Gastrocnemius medialis (tissue), 4 donors: ENCODE measurements around the gene THSD4. TPM values are rescaled to one million over a fixed set of nuclear protein-coding genes. Genes with fewer than 3 reads are reported as not detected.

Source experiments
- ATAC-seq, 2 donors: fragments of 150-250 bp; one replicate each; pipeline ENCODE4 v1.9.1; 2016
- DNase-seq, 2 donors: peaks; one replicate each; pipeline ENCODE4 v3.0.0-alpha.2; 2019
- H3K27ac ChIP-seq, 4 donors: fragments of 200-600 bp; sonication (generic); 1 replicate in 1 of 4; 2 replicates in 3 of 4; pipeline ENCODE4 v1.5.1; 2016 to 2018; ENCODE audit warnings: mild to moderate bottlenecking in 2 of 4, moderate library complexity in 1 of 4
- H3K27me3 ChIP-seq, 3 donors: fragments of 200-600 bp; sonication (generic) in 2 of 3; 1 replicate in 1 of 3; 2 replicates in 2 of 3; pipeline versions ENCODE4 v1.5.1 to v1.6.0; 2016 to 2019; ENCODE audit warnings: mild to moderate bottlenecking in 1 of 3, moderate library complexity in 1 of 3
- H3K36me3 ChIP-seq, 2 donors: fragments of 200-600 bp; sonication (generic) in 1 of 2; one replicate each; pipeline ENCODE4 v1.5.1; 2017 to 2018
- H3K4me1 ChIP-seq, 2 donors: fragments of 200-600 bp; sonication (generic) in 1 of 2; one replicate each; pipeline ENCODE4 v1.5.1; 2016 to 2017; ENCODE audit warnings: mild to moderate bottlenecking in 2 of 2
- H3K4me3 ChIP-seq, 4 donors: fragments of 200-600 bp; sonication (generic) in 3 of 4; 1 replicate in 1 of 4; 2 replicates in 3 of 4; pipeline ENCODE4 v1.5.1; 2016 to 2019; ENCODE audit warnings: mild to moderate bottlenecking in 2 of 4
- H3K9me3 ChIP-seq, 3 donors: fragments of 200-600 bp; sonication (generic) in 2 of 3; 1 replicate in 1 of 3; 2 replicates in 2 of 3; pipeline ENCODE4 v1.5.1; 2016 to 2019
- CTCF ChIP-seq, 5 experiments: fragments of 450-650 bp in 3 of 5; fragments of 200-600 bp in 2 of 5; sonication (generic) in 2 of 5; IDR thresholded peaks in 4 of 5; conservative IDR thresholded peaks in 1 of 5; 1 replicate in 4 of 5; 2 replicates in 1 of 5; pipeline ENCODE4 v1.5.1; 2016 to 2019; ENCODE audit warnings: antibody characterized with exemption in 5 of 5, mild to moderate bottlenecking in 3 of 5, moderate library complexity in 3 of 5
- POLR2A ChIP-seq, 2 donors: fragments of 450-650 bp; IDR thresholded peaks; one replicate each; pipeline ENCODE4 v1.6.1; 2017; ENCODE audit warnings: antibody characterized with exemption in 2 of 2, mild to moderate bottlenecking in 2 of 2, moderate library complexity in 2 of 2
- in situ Hi-C, 4 donors: fragments of 200-750 bp; cut with MboI; loops; one replicate each; pipeline versions ENCODE4 v1.15.0 to v1.8.0; 2017; ENCODE audit warnings: low sequenced_read_pairs in 4 of 4
- intact Hi-C: fragments of 100-400 bp; cut with DNase I; formaldehyde crosslinking; loops from one replicate; pipeline ENCODE4 v1.15.1; 2023; ENCODE audit warnings: low total_unique reads
- total RNA-seq, 4 donors: library from RNA; depleted of rRNA; stranded (reverse); fragments of >200 nt; gene quantifications; one replicate each; pipeline versions ENCODE4 v1.1.0 to v1.2.3, GENCODE V29; 2016

THSD4 gene
- total RNA-seq, 4 donors from 2014 or later: 0.35 to 3.1 (median 0.60) TPM

DNA sequence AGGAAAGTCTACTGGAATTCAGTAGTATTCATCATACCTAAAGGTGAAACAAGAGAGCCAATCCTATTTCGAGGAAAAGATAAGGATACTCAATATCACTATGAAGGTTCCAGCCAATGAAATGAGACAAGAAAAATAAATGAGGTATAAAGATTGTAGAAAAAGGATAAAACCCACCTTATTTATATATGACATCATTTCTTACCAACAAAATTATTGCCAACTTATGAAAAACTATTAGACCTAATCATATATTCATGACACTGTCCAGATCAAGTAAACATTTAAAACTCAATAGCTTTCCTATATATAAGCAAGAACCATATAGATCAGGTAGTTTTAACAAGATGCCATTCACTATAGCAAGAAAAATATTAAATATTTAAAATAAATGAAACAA is 584.7 kb downstream of the THSD4 start:
- H3K36me3 ChIP-seq: no peaks in the 10 kb centered on the region
- no peaks in the 10 kb centered on the region for H3K27me3 ChIP-seq
- TF ChIP-seq POLR2A (IDR thresholded peaks at IDR 0.05): no peak
- no peak for TF ChIP-seq CTCF (IDR thresholded peaks at IDR 0.05 in 4 of 5, conservative IDR thresholded peaks at IDR 0.05 in 1 of 5)
- intact Hi-C loops: no loop called here
- ATAC-seq (no peak), DNase-seq (no peak)
- no peaks in the 10 kb centered on the region for H3K4me1 ChIP-seq
- H3K27ac ChIP-seq: no peak overlapping the region
- in situ Hi-C loops: no loop called here
- H3K4me3 ChIP-seq: no peak overlapping the region
- no peaks in the 10 kb centered on the region for H3K9me3 ChIP-seq

- no peaks in the 10 kb centered on the region for H3K36me3 ChIP-seq
- no peaks in the 10 kb centered on the region for H3K27me3 ChIP-seq
- H3K9me3 ChIP-seq: no peaks in the 10 kb centered on the region
- in situ Hi-C loops (no loop called here), intact Hi-C loops (no loop called here)
- TF ChIP-seq POLR2A (IDR thresholded peaks at IDR 0.05) (no peak), CTCF (IDR thresholded peaks at IDR 0.05 in 4 of 5, conservative IDR thresholded peaks at IDR 0.05 in 1 of 5) (no peak)
- DNase-seq: no peak
- no peak overlapping the region for H3K27ac ChIP-seq
- no peak for ATAC-seq
- H3K4me1 ChIP-seq: no peaks in the 10 kb centered on the region
- H3K4me3 ChIP-seq: no peak overlapping the region
Observed at GRCh38 chr15:71701808-71702207, 586.5 kb downstream of the THSD4 start.

GRCh38 chr15:71702496-71702895 is 587.2 kb downstream of the THSD4 start:
- ATAC-seq (no peak), DNase-seq (no peak)
- H3K27ac ChIP-seq: no peak overlapping the region
- in situ Hi-C loops: no loop called here
- no peaks in the 10 kb centered on the region for H3K9me3 ChIP-seq
- no peak for TF ChIP-seq CTCF (IDR thresholded peaks at IDR 0.05 in 4 of 5, conservative IDR thresholded peaks at IDR 0.05 in 1 of 5)
- no peak for TF ChIP-seq POLR2A (IDR thresholded peaks at IDR 0.05)
- H3K36me3 ChIP-seq: no peaks in the 10 kb centered on the region
- no peak overlapping the region for H3K4me3 ChIP-seq
- H3K4me1 ChIP-seq: no peaks in the 10 kb centered on the region
- no peaks in the 10 kb centered on the region for H3K27me3 ChIP-seq
- intact Hi-C loops: no loop called here

DNA sequence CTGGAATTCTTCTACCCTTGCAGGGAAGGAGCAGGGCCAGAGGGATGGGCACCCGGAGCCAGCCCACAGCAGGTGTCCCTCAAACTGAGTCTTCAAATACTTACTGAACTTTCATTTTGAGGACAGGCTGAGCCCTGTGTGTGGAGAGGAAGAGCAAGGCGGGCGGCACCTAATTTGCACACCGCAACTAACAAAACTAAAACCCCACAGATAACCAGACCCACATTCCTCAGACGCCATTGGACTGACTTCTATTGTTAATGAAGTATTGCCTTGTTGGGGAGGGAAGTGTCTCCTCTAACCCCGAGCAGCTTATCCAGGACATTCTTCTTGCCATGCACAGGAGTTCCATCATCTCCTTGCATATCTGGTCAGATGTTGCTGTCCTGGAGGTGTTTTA is 589.9 kb downstream of the THSD4 start:
- Histone ChIP-seq H3K4me3 (no peak overlapping the region), H3K27ac (no peak overlapping the region), H3K36me3 (no peaks in the 10 kb centered on the region), H3K27me3 (no peaks in the 10 kb centered on the region), H3K4me1 (peaks cover 0 to 6% of the 10 kb centered on the region in 2 donors), H3K9me3 (no peaks in the 10 kb centered on the region)
- in situ Hi-C loops (no loop called here), intact Hi-C loops (no loop called here)
- no peak for TF ChIP-seq CTCF (IDR thresholded peaks at IDR 0.05 in 4 of 5, conservative IDR thresholded peaks at IDR 0.05 in 1 of 5)
- no peak for TF ChIP-seq POLR2A (IDR thresholded peaks at IDR 0.05)
- DNase-seq (no peak), ATAC-seq (no peak)
